ENCODE results near the gene GMDS.

Gene GMDS

GRCh38 chr6:2126351-2126750 lies 119.1 kb downstream of the GMDS start:
- no peak overlapping the region for H3K4me3 ChIP-seq (ENCODE audit: low read depth, low read length)
- in situ Hi-C loops (cut with HindIII; ENCODE audit: low sequenced_read_pairs), result no loop called here
- TF ChIP-seq, protein P1, sequence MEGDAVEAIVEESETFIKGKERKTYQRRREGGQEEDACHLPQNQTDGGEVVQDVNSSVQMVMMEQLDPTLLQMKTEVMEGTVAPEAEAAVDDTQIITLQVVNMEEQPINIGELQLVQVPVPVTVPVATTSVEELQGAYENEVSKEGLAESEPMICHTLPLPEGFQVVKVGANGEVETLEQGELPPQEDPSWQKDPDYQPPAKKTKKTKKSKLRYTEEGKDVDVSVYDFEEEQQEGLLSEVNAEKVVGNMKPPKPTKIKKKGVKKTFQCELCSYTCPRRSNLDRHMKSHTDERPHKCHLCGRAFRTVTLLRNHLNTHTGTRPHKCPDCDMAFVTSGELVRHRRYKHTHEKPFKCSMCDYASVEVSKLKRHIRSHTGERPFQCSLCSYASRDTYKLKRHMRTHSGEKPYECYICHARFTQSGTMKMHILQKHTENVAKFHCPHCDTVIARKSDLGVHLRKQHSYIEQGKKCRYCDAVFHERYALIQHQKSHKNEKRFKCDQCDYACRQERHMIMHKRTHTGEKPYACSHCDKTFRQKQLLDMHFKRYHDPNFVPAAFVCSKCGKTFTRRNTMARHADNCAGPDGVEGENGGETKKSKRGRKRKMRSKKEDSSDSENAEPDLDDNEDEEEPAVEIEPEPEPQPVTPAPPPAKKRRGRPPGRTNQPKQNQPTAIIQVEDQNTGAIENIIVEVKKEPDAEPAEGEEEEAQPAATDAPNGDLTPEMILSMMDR (IDR thresholded peaks at IDR 0.05; ENCODE audit: low read depth, low read length), result no peak
- DNase-seq (ENCODE audit: low read depth, low spot score), result no peak

GRCh38 chr6:2125158-2125557 lies 120.2 kb downstream of the GMDS start:
- TF ChIP-seq, protein P1 (IDR thresholded peaks at IDR 0.05; ENCODE audit: low read depth, low read length), result no peak
- H3K4me3 ChIP-seq (ENCODE audit: low read depth, low read length), result no peak overlapping the region
- in situ Hi-C loops (cut with HindIII; ENCODE audit: low sequenced_read_pairs), result no loop called here
- DNase-seq (ENCODE audit: low read depth, low spot score), result no peak

- in situ Hi-C loops (cut with HindIII; ENCODE audit: low sequenced_read_pairs), result no loop called here
- no peak for DNase-seq (ENCODE audit: low read depth, low spot score)
- TF ChIP-seq, protein P1 (IDR thresholded peaks at IDR 0.05; ENCODE audit: low read depth, low read length), result no peak
Measured at GRCh38 chr6:2124260-2124709, 121.1 kb downstream of the GMDS start.

GRCh38 chr6:2120912-2121311 lies 124.5 kb downstream of the GMDS start:
- TF ChIP-seq, protein P1 (IDR thresholded peaks at IDR 0.05; ENCODE audit: low read depth, low read length), result no peak
- DNase-seq (ENCODE audit: low read depth, low spot score), result no peak
- no peak overlapping the region for H3K4me3 ChIP-seq (ENCODE audit: low read depth, low read length)
- in situ Hi-C loops (cut with HindIII; ENCODE audit: low sequenced_read_pairs), result no loop called here

More at GRCh38 chr6:2124260-2124709, 121.1 kb downstream of the GMDS start:
- no peak overlapping the region for H3K4me3 ChIP-seq (ENCODE audit: low read depth, low read length)

DNA sequence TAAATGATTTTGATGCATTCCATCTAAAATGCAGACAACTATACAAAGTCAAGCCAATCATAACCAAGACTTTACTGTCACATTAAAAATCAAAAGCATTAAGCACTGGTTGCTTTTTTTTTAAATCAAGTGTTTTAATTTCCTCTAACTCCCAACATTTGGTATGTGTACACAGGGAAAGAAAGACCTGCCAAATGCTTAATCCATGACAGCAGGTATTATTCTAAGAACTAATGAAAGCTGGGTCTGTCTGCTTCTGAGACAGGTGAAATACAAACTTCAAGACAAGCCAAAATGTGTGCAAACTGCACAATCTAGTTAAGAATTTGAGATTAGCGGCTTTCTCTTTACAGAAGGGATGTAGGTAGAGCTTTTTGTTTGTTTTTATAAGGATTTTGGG lies 126.1 kb downstream of the GMDS start:
- H3K4me3 ChIP-seq (ENCODE audit: low read depth, low read length), result no peak overlapping the region
- TF ChIP-seq, protein P1 (IDR thresholded peaks at IDR 0.05; ENCODE audit: low read depth, low read length), result no peak
- in situ Hi-C loops (cut with HindIII; ENCODE audit: low sequenced_read_pairs), result no loop called here
- DNase-seq (ENCODE audit: low read depth, low spot score), result no peak

DNA sequence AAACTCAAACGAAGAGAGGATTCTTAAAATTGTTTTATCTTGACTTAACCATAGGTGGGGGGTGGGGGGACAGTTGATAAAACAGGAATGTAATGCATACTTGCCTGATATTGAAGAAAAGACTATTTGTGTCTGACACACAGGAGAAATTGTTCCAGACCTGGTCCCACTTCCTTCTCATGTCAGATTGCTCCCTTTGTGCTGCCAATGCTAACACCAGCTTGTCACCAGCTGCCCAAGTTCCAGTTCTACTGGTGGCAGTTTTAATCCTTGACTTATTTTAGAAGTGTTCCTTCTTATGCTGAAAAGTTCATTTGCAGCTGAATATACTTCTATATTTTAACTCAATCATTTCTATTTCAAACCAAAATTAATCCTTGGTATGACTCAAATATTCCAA lies 127.3 kb downstream of the GMDS start:
- no peak for DNase-seq (ENCODE audit: low read depth, low spot score)
- TF ChIP-seq, protein P1 (IDR thresholded peaks at IDR 0.05; ENCODE audit: low read depth, low read length), result no peak
- in situ Hi-C loops (cut with HindIII; ENCODE audit: low sequenced_read_pairs), result no loop called here
- H3K4me3 ChIP-seq (ENCODE audit: low read depth, low read length), result no peak overlapping the region

GRCh38 chr6:2117447-2117846 lies 128.0 kb downstream of the GMDS start:
- in situ Hi-C loops (cut with HindIII; ENCODE audit: low sequenced_read_pairs), result no loop called here
- DNase-seq (ENCODE audit: low read depth, low spot score), result no peak
- TF ChIP-seq, protein P1 (IDR thresholded peaks at IDR 0.05; ENCODE audit: low read depth, low read length), result no peak
- no peak overlapping the region for H3K4me3 ChIP-seq (ENCODE audit: low read depth, low read length)
